ENCODE measurements around the gene CBX8.
"Not testable (repeated sequence)": the region's sequence is repeated elsewhere in the genome, so short reads cannot be mapped to it uniquely, and the experiment has no call there.

CBX8 gene

GRCh38 chr17:79777120-79777893, 19.6 kb downstream of the CBX8 start:
- DNase-seq: no peak

GRCh38 chr17:79776376-79777119, 20.3 kb downstream of the CBX8 start:
- no peak for DNase-seq

- DNase-seq: no peak
Observed at GRCh38 chr17:79775632-79776031, 21.2 kb downstream of the CBX8 start.

GRCh38 chr17:79774561-79774975, 22.3 kb downstream of the CBX8 start:
- no peak for DNase-seq

- DNase-seq: not testable (repeated sequence)
Observed at GRCh38 chr17:79772726-79773125, 24.2 kb downstream of the CBX8 start.

GRCh38 chr17:79771276-79771675, 25.6 kb downstream of the CBX8 start:
- DNase-seq: no peak

- DNase-seq: no peak
Observed at GRCh38 chr17:79769570-79770506, 27.0 kb downstream of the CBX8 start.

- no peak for DNase-seq
Observed at GRCh38 chr17:79765708-79766107, 31.2 kb downstream of the CBX8 start.

GRCh38 chr17:79761894-79762589, 34.8 kb downstream of the CBX8 start:
- no peak for DNase-seq

GRCh38 chr17:79760197-79760906, 36.5 kb downstream of the CBX8 start:
- DNase-seq: no peak

GRCh38 chr17:79758271-79758670, 38.6 kb downstream of the CBX8 start:
- no peak for DNase-seq

- no peak for DNase-seq
Observed at GRCh38 chr17:79757140-79757745, 39.6 kb downstream of the CBX8 start.

GRCh38 chr17:79755591-79755990, 41.3 kb downstream of the CBX8 start:
- DNase-seq: no peak

- not testable (repeated sequence) for DNase-seq
Observed at GRCh38 chr17:79754903-79755302, 42.0 kb downstream of the CBX8 start.

- no peak for DNase-seq
Observed at GRCh38 chr17:79754370-79754769, 42.5 kb downstream of the CBX8 start.

- peak in 1 of 2 experiments; percentile 62 for DNase-seq
Observed at GRCh38 chr17:79752175-79752574, 44.7 kb downstream of the CBX8 start.

GRCh38 chr17:79750650-79751545, 46.0 kb downstream of the CBX8 start:
- DNase-seq: no peak

GRCh38 chr17:79749958-79750357, 46.9 kb downstream of the CBX8 start:
- no peak for DNase-seq

- DNase-seq: no peak
Observed at GRCh38 chr17:79749156-79749815, 47.6 kb downstream of the CBX8 start.
